HepG2 (cell line): ENCODE results near the gene MSGN1. TPM values are rescaled to one million over a fixed set of nuclear protein-coding genes. Genes with fewer than 3 reads are reported as not detected.

Source experiments
- ATAC-seq: fragments of 200-7000 bp; cut with Tn5 transposase; 3 replicates; pipeline ENCODE4 v1.9.1; 2020; ENCODE audit warnings: mild to moderate bottlenecking, moderate library complexity
- BruUV-seq: library from RNA; stranded (reverse); fragments of 400-500 nt; replicated peaks from 2 replicates; lab custom pipeline; 2021; lab: Mats Ljungman, UMichigan
- CTCF ChIA-PET: fragments of 300-600 bp; formaldehyde crosslinking; extraction: SDS; loops from one replicate; lab custom pipeline; 2021; ENCODE audit warnings: low total read pairs, inconsistent platforms, low intra/inter-chr PET ratio; lab: Yijun Ruan, JAX
- POLR2A ChIA-PET: fragments of 350-600 bp; sonication (Branson Sonifier 250); formaldehyde crosslinking; loops from one replicate; lab custom pipeline; 2020; ENCODE audit warnings: antibody characterized with exemption, inconsistent platforms; lab: Yijun Ruan, JAX
- DNase-seq: peaks from one replicate; pipeline ENCODE4 v3.0.0-alpha.2; 2015; ENCODE audit warnings: low spot score
- FAIRE-seq: peaks from 3 replicates; lab custom pipeline; 2011; peaks lifted over from hg19 to GRCh38; lab: Jason Lieb, UNC
- H2AFZ ChIP-seq: one replicate; pipeline ENCODE4 v1.6.1; 2011; ENCODE audit warnings: low read length, inconsistent platforms
- H3K27ac ChIP-seq: fragments of 300-600 bp; 3 replicates; pipeline ENCODE4 v1.8.0; 2011; ENCODE audit warnings: mixed run types, mild to moderate bottlenecking, mixed read lengths, low read length, inconsistent platforms; ENCODE audit not compliant: insufficient read depth; ENCODE audit errors: extremely low read length
- H3K27me3 ChIP-seq, 2 experiments: fragments of 200-600 bp in 1 of 2; 2 replicates in 1 of 2; 3 replicates in 1 of 2; pipeline versions ENCODE4 v1.6.0 to v1.8.0; 2011; ENCODE audit warnings: low read length in 2 of 2, mild to moderate bottlenecking in 2 of 2, moderate library complexity in 2 of 2, inconsistent platforms in 1 of 2; ENCODE audit not compliant: insufficient read depth in 2 of 2, control insufficient read depth in 1 of 2
- H3K36me3 ChIP-seq, 2 experiments: fragments of 200-600 bp in 1 of 2; replicated peaks in 1 of 2; 2 replicates in 1 of 2; 3 replicates in 1 of 2; pipeline versions ENCODE4 v1.5.1 to v1.8.0; 2011; ENCODE audit warnings: low read length in 2 of 2, inconsistent platforms in 1 of 2; ENCODE audit not compliant: insufficient read depth in 2 of 2, control insufficient read depth in 1 of 2
- H3K4me1 ChIP-seq: 2 replicates; pipeline ENCODE4 v1.5.1; 2012; ENCODE audit warnings: low read length, inconsistent platforms; ENCODE audit not compliant: insufficient read depth
- H3K4me2 ChIP-seq: 2 replicates; pipeline ENCODE4 v1.6.0; 2011; ENCODE audit warnings: low read depth, low read length, inconsistent platforms
- H3K4me3 ChIP-seq, 3 experiments: fragments of 200-600 bp in 1 of 3; sonication (generic), shearing (Covaris generic) in 1 of 3; replicated peaks in 1 of 3; 2 replicates each; pipeline ENCODE4 v1.5.1; 2011 to 2016; ENCODE audit warnings: low read length in 3 of 3, inconsistent platforms in 2 of 3, low read depth in 2 of 3, mild to moderate bottlenecking in 2 of 3, control low read depth in 1 of 3, mixed read lengths in 1 of 3; ENCODE audit not compliant: insufficient read depth in 1 of 3
- H3K79me2 ChIP-seq: one replicate; pipeline ENCODE4 v1.6.1; 2011; ENCODE audit warnings: low read length, inconsistent platforms; ENCODE audit not compliant: insufficient read depth
- H3K9ac ChIP-seq: 2 replicates; pipeline ENCODE4 v1.6.0; 2011; ENCODE audit warnings: mild to moderate bottlenecking, low read depth, low read length, inconsistent platforms; ENCODE audit not compliant: insufficient read depth
- H3K9me3 ChIP-seq: 2 replicates; pipeline ENCODE4 v1.5.1; 2012; ENCODE audit warnings: mild to moderate bottlenecking, low read length
- H4K20me1 ChIP-seq: 2 replicates; pipeline ENCODE4 v1.6.0; 2011; ENCODE audit warnings: inconsistent platforms, mild to moderate bottlenecking, low read length, moderate library complexity; ENCODE audit not compliant: insufficient read depth
- CAMTA2 ChIP-seq: sonication (generic); formaldehyde crosslinking; IDR thresholded peaks from 2 replicates; pipeline ENCODE4 v1.4.0; 2020; ENCODE audit warnings: mild to moderate bottlenecking, missing genetic modification reagents, borderline replicate concordance
- CEBPG ChIP-seq: IDR thresholded peaks from 2 replicates; pipeline ENCODE4 v1.6.1; 2016
- CENPX ChIP-seq: sonication (generic); formaldehyde crosslinking; IDR thresholded peaks from 2 replicates; pipeline ENCODE4 v1.9.0; 2021; ENCODE audit warnings: mild to moderate bottlenecking, missing genetic modification reagents, moderate library complexity
- GPBP1L1 ChIP-seq: sonication (generic); formaldehyde crosslinking; IDR thresholded peaks from 2 replicates; pipeline ENCODE4 v1.5.0; 2020; ENCODE audit warnings: mild to moderate bottlenecking, missing genetic modification reagents
- GTF2F1 ChIP-seq: fragments of 150-350 bp; IDR thresholded peaks from 2 replicates; pipeline ENCODE4 v1.6.1; 2014; ENCODE audit warnings: low read length
- HOXA3 ChIP-seq: sonication (generic); formaldehyde crosslinking; IDR thresholded peaks from 2 replicates; pipeline ENCODE4 v1.5.0; 2020; ENCODE audit warnings: missing genetic modification reagents
- PATZ1 ChIP-seq: sonication (generic); formaldehyde crosslinking; IDR thresholded peaks from 2 replicates; pipeline ENCODE4 v1.4.0; 2020; ENCODE audit warnings: missing genetic modification reagents
- SMAD3 ChIP-seq: sonication (generic); formaldehyde crosslinking; IDR thresholded peaks from 2 replicates; pipeline ENCODE4 v1.4.0; 2020; ENCODE audit warnings: missing genetic modification reagents
- ZEB1 ChIP-seq: IDR thresholded peaks from 2 replicates; pipeline ENCODE4 v1.6.1; 2012; ENCODE audit warnings: mild to moderate bottlenecking, low read depth, inconsistent platforms; ENCODE audit not compliant: insufficient replicate concordance
- ZMAT3 ChIP-seq: sonication (generic); formaldehyde crosslinking; conservative IDR thresholded peaks from 2 replicates; pipeline ENCODE4 v1.7.0; 2021; ENCODE audit warnings: missing genetic modification reagents
- ZNF230 ChIP-seq: sonication (generic); formaldehyde crosslinking; IDR thresholded peaks from 2 replicates; pipeline ENCODE4 v1.4.0; 2020; ENCODE audit warnings: mild to moderate bottlenecking, missing genetic modification reagents
- WGBS: methylation state at CpG from one replicate; pipeline ENCODE4 v1.1.6; 2017; ENCODE audit warnings: low lambda C conversion rate; 5-methylcytosine and 5-hydroxymethylcytosine counted together
- in situ Hi-C: cut with HindIII; loops from 2 replicates; pipeline ENCODE4 v1.10.0; 2017; ENCODE audit warnings: low pct_unique_long_range_greater_than_20kb; ENCODE audit not compliant: extremely low pct_ligation_motif_present
- intact Hi-C: fragments of 100-400 bp; cut with micrococcal nuclease; formaldehyde crosslinking; loops from one replicate; pipeline ENCODE4 v1.10.0; 2022; ENCODE audit not compliant: unreplicated experiment
- polyA plus RNA-seq, 8 experiments: library from polyadenylated mRNA; depleted of rRNA in 3 of 8; stranded (reverse) in 7 of 8; unstranded in 1 of 8; fragments of >200 nt; fragmentation: Illumina TruSeq in 4 of 8; extraction: Trizol in 4 of 8; gene quantifications; 2 replicates each; pipeline versions ENCODE4 v1.2.1 to v1.2.3, GENCODE V29; 2011 to 2016; ENCODE audit warnings: low read depth in 4 of 8, missing spikeins in 1 of 8, mixed read lengths in 1 of 8; ENCODE audit not compliant: insufficient read depth in 1 of 8
- total RNA-seq, 5 experiments: library from RNA; depleted of rRNA; stranded (reverse); fragments of >200 nt; fragmentation: Illumina TruSeq; extraction: Trizol; gene quantifications; 2 replicates each; pipeline ENCODE4 v1.2.3, GENCODE V29; 2016; ENCODE audit warnings: low read depth in 1 of 5
- TF ChIP-seq, protein P1 (sequence below): sonication (generic); formaldehyde crosslinking; conservative IDR thresholded peaks from 2 replicates; pipeline ENCODE4 v1.8.1; 2023; ENCODE audit warnings: missing genetic modification reagents
- TF ChIP-seq, protein P2 (sequence below): sonication (generic); formaldehyde crosslinking; IDR thresholded peaks from 2 replicates; pipeline ENCODE4 v1.5.0; 2020; ENCODE audit warnings: missing genetic modification reagents

Gene MSGN1
- total and polyA plus RNA-seq, 2 of the 13 experiments (the other 11 are each of a cell fraction or from before 2014, with no cell fraction given), result not detected

DNA sequence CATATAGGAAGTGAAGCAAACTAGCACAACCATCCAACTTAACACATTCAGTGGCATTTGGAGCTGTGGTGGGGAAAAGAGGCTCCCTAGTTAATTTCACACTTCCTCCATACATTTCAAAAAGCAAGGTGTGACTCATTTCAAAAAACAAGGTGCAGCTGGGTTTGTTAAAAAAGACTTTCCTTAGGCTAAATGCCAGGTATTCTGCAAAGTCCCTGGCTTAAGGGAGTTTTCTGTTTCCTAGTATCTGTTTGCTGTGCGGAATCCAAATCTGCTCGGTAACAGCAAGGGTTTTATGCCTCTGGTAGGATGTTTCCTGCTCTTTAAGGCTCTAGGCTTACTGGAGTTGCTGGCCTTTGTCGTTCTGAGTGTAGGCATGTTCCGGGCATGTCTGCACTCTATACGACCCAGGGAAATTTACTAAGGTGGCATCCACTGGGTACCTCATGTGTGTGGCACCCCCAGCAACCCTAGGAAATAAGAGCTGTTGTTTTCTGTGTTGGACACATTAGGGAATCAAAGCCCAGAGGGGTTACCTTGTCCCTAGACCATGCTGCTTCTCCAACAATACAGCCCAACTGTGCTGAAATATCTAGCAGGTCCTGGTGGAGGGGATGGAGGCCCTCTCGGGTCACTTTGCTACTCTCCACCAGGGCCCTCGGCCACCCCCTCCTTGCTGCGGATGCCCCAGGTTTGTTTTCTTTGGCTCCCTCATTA lies 634 bp upstream of the MSGN1 start:
- Histone ChIP-seq H3K36me3 (no peaks in the 10 kb centered on the region), H3K9me3 (no peaks in the 10 kb centered on the region), H3K27me3 (peaks cover 0 to 13% of the 10 kb centered on the region in 2 experiments; a peak in 3 of 5 replicates), H4K20me1 (no peaks in the 10 kb centered on the region), H3K4me2 (no peak overlapping the region), H3K27ac (no peak overlapping the region), H3K4me1 (no peaks in the 10 kb centered on the region), H3K9ac (no peak overlapping the region), H3K4me3 (no peak overlapping the region), H2AFZ (peak overlapping the region; percentile 22), H3K79me2 (no peaks in the 10 kb centered on the region)
- intact Hi-C loops, result no loop called here
- ChIA-PET POLR2A (no interaction called here), CTCF (no interaction called here)
- 52% methylated on average over 8 of the region's 8 CpGs for WGBS
- FAIRE-seq (no peak), DNase-seq (no peak), ATAC-seq (peak; percentile 28; the same call in 2 of the 3 replicates)
- BruUV-seq, result no TSS peak
- TF ChIP-seq GTF2F1 (no peak), ZEB1 (no peak), ZNF230 (CRISPR knock-in tag) (no peak), GPBP1L1 (CRISPR knock-in tag) (no peak), ZMAT3 (CRISPR knock-in tag) (no peak), CEBPG (no peak), HOXA3 (CRISPR knock-in tag) (no peak), CAMTA2 (CRISPR knock-in tag) (no peak), PATZ1 (no peak), SMAD3 (CRISPR knock-in tag) (no peak), CENPX (CRISPR knock-in tag) (no peak)
- TF ChIP-seq, protein P1, sequence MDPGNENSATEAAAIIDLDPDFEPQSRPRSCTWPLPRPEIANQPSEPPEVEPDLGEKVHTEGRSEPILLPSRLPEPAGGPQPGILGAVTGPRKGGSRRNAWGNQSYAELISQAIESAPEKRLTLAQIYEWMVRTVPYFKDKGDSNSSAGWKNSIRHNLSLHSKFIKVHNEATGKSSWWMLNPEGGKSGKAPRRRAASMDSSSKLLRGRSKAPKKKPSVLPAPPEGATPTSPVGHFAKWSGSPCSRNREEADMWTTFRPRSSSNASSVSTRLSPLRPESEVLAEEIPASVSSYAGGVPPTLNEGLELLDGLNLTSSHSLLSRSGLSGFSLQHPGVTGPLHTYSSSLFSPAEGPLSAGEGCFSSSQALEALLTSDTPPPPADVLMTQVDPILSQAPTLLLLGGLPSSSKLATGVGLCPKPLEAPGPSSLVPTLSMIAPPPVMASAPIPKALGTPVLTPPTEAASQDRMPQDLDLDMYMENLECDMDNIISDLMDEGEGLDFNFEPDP, result no peak
- TF ChIP-seq, protein P2, sequence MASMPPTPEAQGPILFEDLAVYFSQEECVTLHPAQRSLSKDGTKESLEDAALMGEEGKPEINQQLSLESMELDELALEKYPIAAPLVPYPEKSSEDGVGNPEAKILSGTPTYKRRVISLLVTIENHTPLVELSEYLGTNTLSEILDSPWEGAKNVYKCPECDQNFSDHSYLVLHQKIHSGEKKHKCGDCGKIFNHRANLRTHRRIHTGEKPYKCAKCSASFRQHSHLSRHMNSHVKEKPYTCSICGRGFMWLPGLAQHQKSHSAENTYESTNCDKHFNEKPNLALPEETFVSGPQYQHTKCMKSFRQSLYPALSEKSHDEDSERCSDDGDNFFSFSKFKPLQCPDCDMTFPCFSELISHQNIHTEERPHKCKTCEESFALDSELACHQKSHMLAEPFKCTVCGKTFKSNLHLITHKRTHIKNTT, result no peak
- in situ Hi-C loops, result no loop called here
